Stimulated activated CD4-positive, alpha-beta T cell treated with anti-CD3 and anti-CD28 coated beads, Interleukin-12 subunit alpha, Interleukin-12 subunit beta, amount 100 ng/mL, for 24 hours (primary cell): ENCODE data around the gene GRID1.
"Not testable (repeated sequence)": the region's sequence is repeated elsewhere in the genome, so short reads cannot be mapped to it uniquely, and the experiment has no call there.

ENCODE experiments used
- DNase-seq, 2 experiments: peaks; one replicate each; pipeline ENCODE4 v3.0.0-alpha.2; 2020; ENCODE audit warnings: low read depth in 2 of 2

GRID1 gene

GRCh38 chr10:86083664-86084175 is 282.9 kb downstream of the GRID1 start:
- DNase-seq = no peak

- DNase-seq = no peak
These were observed 283.4 kb downstream of the GRID1 start for GRCh38 chr10:86083206-86083605.

GRCh38 chr10:86082556-86082955 is 284.0 kb downstream of the GRID1 start:
- DNase-seq = no peak

- DNase-seq = no peak
These were observed 287.5 kb downstream of the GRID1 start for GRCh38 chr10:86079088-86079487.

- DNase-seq = no peak
These were observed 288.0 kb downstream of the GRID1 start for GRCh38 chr10:86078639-86079035.

GRCh38 chr10:86077871-86078638 is 288.5 kb downstream of the GRID1 start:
- DNase-seq = no peak

- DNase-seq = no peak
These were observed 289.3 kb downstream of the GRID1 start for GRCh38 chr10:86077271-86077670.

- DNase-seq = not testable (repeated sequence)
These were observed 290.1 kb downstream of the GRID1 start for GRCh38 chr10:86076497-86076896.

- DNase-seq = no peak
These were observed 291.1 kb downstream of the GRID1 start for GRCh38 chr10:86075512-86075911.

GRCh38 chr10:86074294-86074693 is 292.3 kb downstream of the GRID1 start:
- DNase-seq = no peak

- no peak for DNase-seq
These were observed 293.2 kb downstream of the GRID1 start for GRCh38 chr10:86073199-86073977.

- DNase-seq = no peak
These were observed 294.2 kb downstream of the GRID1 start for GRCh38 chr10:86072413-86072812.

GRCh38 chr10:86071758-86072157 is 294.8 kb downstream of the GRID1 start:
- DNase-seq = no peak

GRCh38 chr10:86071145-86071544 is 295.4 kb downstream of the GRID1 start:
- no peak for DNase-seq

- DNase-seq = no peak
These were observed 296.3 kb downstream of the GRID1 start for GRCh38 chr10:86070278-86070677.

GRCh38 chr10:86068231-86069054 is 298.2 kb downstream of the GRID1 start:
- no peak for DNase-seq

GRCh38 chr10:86067436-86068050 is 299.1 kb downstream of the GRID1 start:
- no peak for DNase-seq

- DNase-seq = no peak
These were observed 299.9 kb downstream of the GRID1 start for GRCh38 chr10:86066696-86067095.

GRCh38 chr10:86065711-86066251 is 300.8 kb downstream of the GRID1 start:
- no peak for DNase-seq

GRCh38 chr10:86064931-86065662 is 301.5 kb downstream of the GRID1 start:
- DNase-seq = no peak

GRCh38 chr10:86064219-86064618 is 302.4 kb downstream of the GRID1 start:
- no peak for DNase-seq
